Activated CD4-positive, alpha-beta T cell treated with anti-CD3 and anti-CD28 coated beads for 48 hours (primary cell): Measurements from ENCODE around the gene HOXB5.

Source experiments
- DNase-seq: peaks from one replicate; pipeline ENCODE4 v3.0.0-alpha.2; 2020

HOXB5 gene

GRCh38 chr17:48589060-48589830 is 4.3 kb downstream of the HOXB5 start:
- DNase-seq: no peak

DNA sequence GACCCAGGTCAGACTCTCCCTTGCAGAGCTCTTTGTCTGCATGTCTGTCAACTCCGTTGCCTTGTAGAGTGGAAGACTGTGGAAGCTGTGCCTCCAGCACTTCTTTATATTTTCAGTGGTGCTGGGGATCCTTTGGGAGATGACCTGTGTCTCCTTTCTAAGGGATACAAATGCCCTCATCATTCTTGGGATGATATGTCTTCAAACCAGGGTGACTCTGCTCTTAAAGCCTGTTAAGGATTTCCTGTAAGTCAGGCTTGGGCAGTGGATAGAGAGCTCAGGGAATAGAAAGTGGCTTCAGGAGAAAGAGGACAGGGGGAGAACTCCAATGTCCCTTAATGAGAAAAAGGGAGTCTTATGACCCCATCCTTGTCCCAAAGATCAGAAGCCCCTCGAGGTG is 5.1 kb downstream of the HOXB5 start:
- no peak for DNase-seq

DNA sequence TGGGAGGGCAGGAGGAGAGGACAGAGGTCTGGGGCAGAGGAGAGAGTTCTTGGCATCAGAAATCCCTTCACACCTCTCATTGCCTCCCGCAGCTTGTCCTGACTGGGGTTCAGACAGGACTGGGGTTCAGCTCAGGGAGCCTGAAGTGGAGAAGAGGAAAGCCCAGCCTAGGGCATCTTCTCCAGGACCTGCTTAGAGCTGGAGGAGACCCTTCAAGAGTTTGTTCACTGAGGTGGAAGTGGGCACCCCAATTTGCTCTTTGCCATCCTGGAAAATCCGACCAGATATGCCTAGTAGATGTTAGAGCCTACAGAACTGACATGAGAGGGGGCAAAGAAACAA is 5.5 kb downstream of the HOXB5 start:
- DNase-seq: no peak

DNA sequence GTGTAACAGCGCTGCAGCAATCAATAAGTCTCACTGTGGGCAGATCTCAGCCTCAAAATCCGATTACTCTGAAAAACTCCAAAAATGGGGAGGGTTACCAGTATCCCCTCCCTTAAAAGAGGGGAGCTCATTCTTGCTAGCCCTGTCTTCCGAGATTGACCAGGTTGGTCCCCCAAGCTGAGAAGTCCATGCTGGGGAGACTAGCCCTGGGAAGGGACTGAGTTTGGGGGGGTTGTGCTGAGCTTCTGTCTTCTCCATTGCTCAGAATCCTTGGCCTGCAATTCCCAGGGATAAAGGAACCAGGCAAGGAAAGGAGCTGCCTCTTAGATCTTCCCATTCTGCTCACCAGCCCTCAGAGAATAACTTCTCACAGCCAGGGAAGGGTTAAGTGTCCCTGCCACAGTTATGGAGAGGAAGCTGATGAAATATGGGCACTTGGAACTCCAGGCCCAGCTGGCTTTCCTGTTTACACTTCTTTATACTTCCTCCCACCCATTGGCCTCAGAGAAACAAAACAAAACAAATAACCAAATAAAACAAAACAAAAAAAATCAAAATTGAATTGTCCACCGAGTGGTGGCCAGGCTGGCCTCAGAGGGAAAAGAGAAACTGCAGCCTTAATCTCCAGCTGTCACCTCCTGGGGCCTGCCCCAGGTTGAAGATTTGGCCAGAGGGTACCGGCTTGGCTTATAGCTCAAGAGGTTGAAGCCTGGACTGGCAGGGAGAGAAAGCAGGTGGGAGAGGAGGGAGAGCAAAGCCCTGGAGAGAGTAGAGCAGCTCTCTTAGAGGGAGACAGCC is 6.1 kb downstream of the HOXB5 start:
- no peak for DNase-seq

- peak; percentile 49 for DNase-seq
Observed at GRCh38 chr17:48586355-48587258, 7.0 kb downstream of the HOXB5 start.

DNA sequence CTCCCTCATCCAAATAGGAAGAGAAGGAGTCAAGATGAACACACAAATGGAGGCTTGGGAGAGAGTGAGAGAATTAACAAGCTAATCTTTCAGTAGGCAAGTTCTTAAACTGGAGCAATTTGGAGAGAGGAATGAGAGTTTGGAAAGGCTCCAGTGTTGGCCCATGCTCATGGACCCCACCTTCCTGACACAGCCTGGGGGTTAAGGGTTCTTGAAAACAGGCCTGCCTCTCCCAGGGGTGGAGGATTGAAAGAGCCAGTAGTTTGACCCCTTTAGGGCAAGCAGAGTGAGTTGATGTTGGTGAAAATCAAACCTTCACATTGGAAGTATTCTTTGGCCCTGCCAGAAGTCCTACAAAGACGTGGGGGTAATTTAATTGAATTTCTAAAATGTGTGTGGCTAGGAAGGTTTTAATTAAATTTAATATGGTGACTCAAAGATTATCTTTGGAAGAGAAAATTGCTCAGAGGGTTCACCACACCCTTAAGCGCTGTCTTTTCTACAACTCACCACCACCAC is 9.3 kb downstream of the HOXB5 start:
- DNase-seq: no peak

DNA sequence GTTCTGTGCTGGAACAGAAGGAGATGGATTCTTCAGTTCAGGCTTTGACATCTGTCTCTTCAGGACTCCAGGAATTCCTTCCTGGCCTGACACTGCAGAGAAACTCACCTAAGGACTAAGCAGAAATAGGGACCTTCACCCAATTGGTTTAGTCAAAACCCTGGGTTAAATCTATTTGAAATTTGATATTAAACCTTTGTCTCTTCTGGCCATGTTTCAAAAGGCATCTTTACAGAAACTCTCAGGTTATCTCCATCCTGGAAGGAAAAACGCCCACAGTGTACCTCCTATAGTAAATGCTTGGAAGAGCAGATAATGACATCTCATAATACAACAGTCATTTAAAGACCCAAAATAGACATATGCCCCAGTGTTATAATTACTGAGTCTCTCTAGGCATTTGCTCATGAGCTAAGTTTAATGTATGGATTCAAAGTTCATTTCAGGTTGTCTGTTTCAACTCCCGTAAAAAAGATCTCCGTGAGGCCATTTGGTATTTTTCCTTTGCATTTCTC is 9.8 kb downstream of the HOXB5 start:
- no peak for DNase-seq

DNA sequence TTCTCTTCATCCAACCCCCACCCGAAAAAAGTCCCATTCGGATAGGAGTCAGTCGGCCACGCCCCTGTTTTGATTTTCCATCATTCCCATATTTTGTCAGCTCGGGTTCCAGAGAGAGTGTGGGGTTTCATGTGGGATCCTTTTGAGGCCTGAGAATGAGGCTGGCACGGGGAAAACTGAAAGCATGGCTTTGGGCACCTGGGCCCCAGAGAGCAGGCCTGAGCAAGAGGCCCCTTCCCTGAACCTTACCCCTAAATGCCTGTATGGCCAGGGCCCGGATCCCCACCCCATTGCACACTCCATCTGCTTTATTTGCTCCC is 10.9 kb downstream of the HOXB5 start:
- no peak for DNase-seq

GRCh38 chr17:48579760-48580554 is 13.6 kb downstream of the HOXB5 start:
- no peak for DNase-seq

- DNase-seq: no peak
Observed at GRCh38 chr17:48579471-48579759, 14.2 kb downstream of the HOXB5 start.

DNA sequence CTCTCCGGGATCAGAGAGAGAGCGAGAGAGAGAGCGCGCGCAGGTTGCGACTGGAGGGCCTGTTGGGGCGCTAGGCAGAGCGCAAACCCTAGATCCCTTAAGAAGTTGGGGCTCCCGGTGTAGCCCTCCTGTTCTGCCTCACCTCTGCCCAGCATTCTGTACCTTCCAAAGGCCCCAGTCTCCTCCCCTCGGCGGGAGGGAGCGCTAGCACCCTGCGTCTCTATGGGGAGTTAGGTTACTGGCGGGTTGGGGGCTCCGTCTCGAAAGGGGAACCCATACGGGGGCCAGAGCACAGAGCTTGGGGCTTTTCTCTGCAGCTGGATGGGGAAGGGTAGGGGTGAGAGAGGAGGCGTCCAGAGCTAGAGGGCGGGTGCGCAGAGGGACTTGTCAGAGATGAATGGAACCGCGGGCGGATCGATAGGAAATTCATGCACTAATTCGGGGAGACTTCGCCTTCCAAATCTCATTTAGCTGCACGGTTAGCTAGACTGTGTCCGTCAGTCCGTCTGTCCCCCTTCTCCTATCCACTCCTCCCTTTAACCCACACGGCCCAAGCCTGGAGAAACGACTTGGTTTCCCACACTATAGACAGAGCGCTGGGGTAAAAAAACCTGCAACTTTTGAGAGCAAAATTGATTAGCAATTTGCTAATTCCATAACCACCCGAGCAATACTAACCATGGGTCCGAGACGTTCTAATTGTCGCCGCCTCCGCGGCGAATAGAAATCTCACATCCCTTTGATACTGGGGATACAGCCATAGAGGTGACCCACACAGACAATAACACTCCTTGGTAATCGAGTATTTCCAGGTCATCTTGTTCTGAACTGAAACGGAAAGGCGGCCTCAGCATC is 14.7 kb downstream of the HOXB5 start:
- DNase-seq: peak; percentile 33

DNA sequence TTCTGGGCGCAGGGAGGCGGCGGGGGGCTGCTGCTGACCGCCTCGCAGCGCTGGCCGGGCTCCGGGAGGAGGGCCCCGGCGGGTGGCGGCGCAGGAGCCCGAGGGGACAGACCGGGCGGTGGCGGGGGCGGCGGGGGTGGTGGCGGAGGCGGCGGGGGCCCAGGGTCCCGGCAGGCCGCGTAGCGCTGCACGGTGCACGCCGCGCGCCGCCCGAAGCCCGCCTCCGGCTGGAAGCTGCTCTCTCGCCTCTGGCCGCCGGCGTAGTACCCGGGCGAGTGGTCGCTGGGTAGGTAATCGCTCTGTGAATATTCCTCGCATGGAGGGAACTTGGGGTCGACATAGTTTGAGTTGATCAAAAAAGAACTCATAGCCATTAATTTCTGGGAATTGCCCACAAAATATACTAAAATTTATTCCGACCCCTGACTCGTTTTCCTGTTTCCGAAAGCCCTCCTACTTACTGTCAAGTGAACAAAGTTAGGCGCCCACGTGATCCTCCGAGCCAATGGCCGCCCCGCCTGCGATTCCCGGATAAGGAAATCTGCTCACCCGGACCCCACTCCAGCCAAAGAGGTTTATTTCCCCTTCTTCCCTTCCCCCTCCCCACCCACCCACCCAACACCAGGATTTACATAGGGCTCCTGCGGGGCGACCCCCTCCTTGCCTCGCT is 15.5 kb downstream of the HOXB5 start, which contains the start of gene HOXB4:
HOXB4 (minus strand) TSS at position 405 of the 670 bp plus-strand sequence; CDS start at position 374, 31 bp downstream.
- DNase-seq: peak; percentile 70

- DNase-seq: no peak
Observed at GRCh38 chr17:48577330-48577945, 16.1 kb downstream of the HOXB5 start.

- no peak for DNase-seq
Observed at GRCh38 chr17:48576479-48577309, 16.9 kb downstream of the HOXB5 start.

- no peak for DNase-seq
Observed at GRCh38 chr17:48575673-48576478, 17.7 kb downstream of the HOXB5 start.

DNA sequence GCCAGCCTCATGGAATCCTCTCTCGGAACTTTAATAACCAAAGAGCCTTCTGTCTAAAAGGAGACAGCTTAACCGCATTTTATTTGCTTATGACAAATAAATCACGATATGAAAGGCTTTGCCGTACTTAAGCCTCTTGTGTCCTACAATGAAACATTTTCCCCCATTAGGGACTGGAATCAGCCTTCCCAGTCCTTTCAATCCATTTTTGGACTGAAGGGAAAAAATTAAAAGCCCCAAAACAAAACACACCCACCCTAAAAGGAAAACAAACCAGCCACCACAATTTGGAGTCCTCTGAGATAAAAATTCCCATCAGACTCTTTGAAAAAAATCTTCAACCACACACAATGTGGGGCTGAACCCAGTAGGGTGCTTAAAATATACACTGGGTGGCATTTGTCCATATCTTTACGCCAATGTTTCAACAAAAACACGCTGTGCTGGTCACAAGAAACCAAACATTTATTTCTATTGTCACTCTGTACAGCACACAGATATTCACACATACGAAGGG is 18.5 kb downstream of the HOXB5 start:
- DNase-seq: no peak

DNA sequence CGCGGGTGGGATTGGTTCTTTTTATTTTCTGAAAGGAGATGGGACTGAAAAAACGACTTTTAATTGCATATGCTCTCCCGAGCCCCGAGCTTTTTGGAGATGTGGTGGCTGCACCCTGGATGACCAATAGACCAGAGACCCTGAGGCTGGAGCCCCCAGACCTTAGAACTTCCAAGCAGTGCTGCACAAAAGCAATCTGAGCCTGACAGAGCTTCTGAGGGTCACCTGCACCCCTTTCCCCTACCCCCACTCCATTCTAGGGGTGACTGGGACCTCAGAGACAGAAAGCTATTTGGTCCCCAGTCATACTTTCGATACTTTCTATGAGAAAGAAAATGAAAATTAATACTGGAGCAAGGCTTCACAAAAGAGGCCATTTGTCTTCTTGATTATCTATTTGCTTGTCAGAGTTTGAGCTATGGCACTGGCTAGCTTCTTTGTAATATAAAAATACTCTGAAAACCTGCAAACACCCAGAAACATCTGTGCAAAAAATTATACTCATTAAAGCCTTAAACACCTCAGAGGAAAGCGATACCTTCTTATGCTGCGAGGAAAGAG is 19.0 kb downstream of the HOXB5 start:
- no peak for DNase-seq
